ENCODE results near the gene TTYH1.

TTYH1 gene

GRCh38 chr19:54481326-54481930 is 66.2 kb downstream of the TTYH1 start:
- peak; percentile 68 for TF ChIP-seq CTCF (conservative IDR thresholded peaks at IDR 0.05; ENCODE audit: control insufficient read depth, insufficient read depth, low read depth, low read length)
- no peak overlapping the region for H3K4me3 ChIP-seq (ENCODE audit: control insufficient read depth, low read depth, low read length)
- DNase-seq (ENCODE audit: low read depth), result peak; percentile 41

GRCh38 chr19:54482889-54483288 is 67.6 kb downstream of the TTYH1 start:
- no peak overlapping the region for H3K4me3 ChIP-seq (ENCODE audit: control insufficient read depth, low read depth, low read length)
- DNase-seq (ENCODE audit: low read depth), result no peak
- no peak for TF ChIP-seq CTCF (conservative IDR thresholded peaks at IDR 0.05; ENCODE audit: control insufficient read depth, insufficient read depth, low read depth, low read length)

- H3K4me3 ChIP-seq (ENCODE audit: control insufficient read depth, low read depth, low read length), result no peak overlapping the region
- DNase-seq (ENCODE audit: low read depth), result no peak
- TF ChIP-seq CTCF (conservative IDR thresholded peaks at IDR 0.05; ENCODE audit: control insufficient read depth, insufficient read depth, low read depth, low read length), result no peak
These were observed 69.2 kb downstream of the TTYH1 start for GRCh38 chr19:54484451-54484850.

GRCh38 chr19:54485851-54486250 is 70.6 kb downstream of the TTYH1 start:
- DNase-seq (ENCODE audit: low read depth), result no peak
- no peak for TF ChIP-seq CTCF (conservative IDR thresholded peaks at IDR 0.05; ENCODE audit: control insufficient read depth, insufficient read depth, low read depth, low read length)
- H3K4me3 ChIP-seq (ENCODE audit: control insufficient read depth, low read depth, low read length), result no peak overlapping the region
